GM12875 (cell line): ENCODE data around the gene SLC9A8.

Source experiments
- H3K4me3 ChIP-seq: one replicate; pipeline ENCODE4 v1.5.1; 2011; ENCODE audit warnings: low read depth, low read length, control low read depth
- CTCF ChIP-seq: IDR thresholded peaks from 2 replicates; pipeline ENCODE4 v1.5.1; 2011; ENCODE audit warnings: low read depth, mild to moderate bottlenecking, control low read depth, inconsistent platforms, low read length, moderate library complexity, borderline replicate concordance; ENCODE audit not compliant: insufficient read depth

SLC9A8 gene

DNA sequence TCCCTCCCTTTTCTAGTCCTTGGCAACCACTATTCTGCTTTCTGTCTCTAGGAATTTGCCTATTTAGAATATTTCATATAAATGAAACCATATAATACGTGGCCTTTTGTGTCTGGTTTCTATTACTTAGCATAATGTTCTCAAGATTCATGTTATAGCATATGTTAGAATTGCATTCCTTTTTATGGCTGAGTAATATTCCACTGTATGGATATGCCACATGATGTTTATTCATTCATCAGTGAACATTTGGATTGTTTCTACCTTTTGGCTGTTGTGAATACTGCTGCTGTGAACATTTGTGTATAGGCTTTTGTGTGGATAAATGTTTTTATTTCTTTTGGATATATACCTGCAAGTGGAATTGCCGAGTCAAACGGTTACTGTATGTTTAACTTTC, 7.1 kb downstream of the SLC9A8 start:
- no peak for TF ChIP-seq CTCF

GRCh38 chr20:49821381-49821780, 8.8 kb downstream of the SLC9A8 start:
- TF ChIP-seq CTCF = no peak
- no peak overlapping the region for H3K4me3 ChIP-seq

More for the DNA sequence above, 7.1 kb downstream of the SLC9A8 start:
- no peak overlapping the region for H3K4me3 ChIP-seq

DNA sequence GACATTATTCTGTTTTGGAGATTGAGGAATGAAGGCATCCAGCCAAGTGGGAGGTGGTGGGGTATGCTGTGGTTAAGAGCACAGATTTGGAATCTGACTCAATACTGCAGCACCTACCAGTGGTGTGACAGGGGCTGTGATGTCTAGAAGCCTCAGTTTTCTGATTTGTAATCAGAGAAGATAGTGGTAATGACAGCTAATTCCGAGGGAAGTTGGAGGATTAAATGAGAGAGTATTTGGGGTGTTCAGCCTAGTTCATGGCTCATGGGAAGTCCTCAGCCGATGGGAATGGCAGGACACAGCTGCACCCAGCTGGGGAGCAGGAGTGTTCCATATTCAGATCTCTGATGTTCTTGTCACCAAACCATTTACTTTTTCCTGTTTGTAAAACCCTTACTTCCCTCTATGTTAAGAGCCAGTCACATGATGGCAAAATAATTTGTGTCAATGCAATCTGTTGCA, 9.3 kb downstream of the SLC9A8 start:
- H3K4me3 ChIP-seq = no peak overlapping the region
- 0 out of 2 replicates have a peak, but pooled peaks have one; percentile 19 for TF ChIP-seq CTCF

GRCh38 chr20:49823152-49823847, 10.7 kb downstream of the SLC9A8 start:
- no peak for TF ChIP-seq CTCF
- H3K4me3 ChIP-seq = no peak overlapping the region

GRCh38 chr20:49824206-49824605, 11.6 kb downstream of the SLC9A8 start:
- no peak overlapping the region for H3K4me3 ChIP-seq

DNA sequence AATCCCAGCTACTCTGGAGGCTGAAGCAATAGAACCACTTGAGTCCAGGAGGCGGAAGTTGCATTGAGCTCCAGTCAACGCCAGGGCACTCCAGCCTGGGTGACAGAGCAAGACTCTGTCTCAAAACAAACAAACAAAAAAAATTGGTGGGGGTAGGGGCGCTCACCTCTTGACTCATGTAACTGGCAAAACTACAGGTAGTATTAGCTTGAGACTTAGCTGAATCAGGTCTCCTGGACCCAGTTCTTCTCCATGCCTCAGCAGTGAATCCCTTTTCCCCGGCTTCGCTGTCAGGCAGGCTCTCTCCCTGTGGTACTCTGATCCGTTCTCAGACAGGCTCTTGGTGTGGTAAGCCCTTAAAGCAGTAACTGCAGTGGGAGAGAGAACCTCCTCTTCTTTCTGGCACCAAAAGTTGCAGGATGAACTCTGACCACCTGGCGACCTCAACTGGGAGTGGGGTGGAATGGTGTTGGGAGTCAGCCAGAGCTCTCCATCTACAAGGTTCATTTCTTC, 12.9 kb downstream of the SLC9A8 start:
- TF ChIP-seq CTCF = no peak
- H3K4me3 ChIP-seq = no peak overlapping the region

More at GRCh38 chr20:49824206-49824605, 11.6 kb downstream of the SLC9A8 start:
- no peak for TF ChIP-seq CTCF
